ENCODE results near the gene SUCO. TPM values are rescaled to one million over a fixed set of nuclear protein-coding genes. Genes with fewer than 3 reads are reported as not detected.

Gene SUCO
- total and polyA plus RNA-seq, 2 of the 8 experiments (the other 6 are each of a cell fraction or from before 2014, with no cell fraction given), result 8.3 to 35.8 TPM

- Histone ChIP-seq H3K27me3 (replicated peaks in 1 of 4; ENCODE audit: control insufficient read depth in 3 of 4, extremely low read depth in 1 of 4, insufficient read depth in 3 of 4, low read length in 3 of 4) (no peaks in the 10 kb centered on the region), H3K4me2 (ENCODE audit: insufficient read depth in 1 of 2, low read depth in 2 of 2, low read length in 2 of 2) (no peak overlapping the region), H3K23ac (ENCODE audit: insufficient read length) (no peak overlapping the region), H3K36me3 (ENCODE audit: control insufficient read depth in 2 of 4, insufficient read depth in 4 of 4, low read length in 3 of 4) (no peaks in the 10 kb centered on the region), H2BK15ac (ENCODE audit: low read length) (no peak overlapping the region), H4K20me1 (replicated peaks in 1 of 2; ENCODE audit: control insufficient read depth in 1 of 2, insufficient read depth in 2 of 2, low read length in 2 of 2) (no peaks in the 10 kb centered on the region), H2BK120ac (replicated peaks; ENCODE audit: low read depth, low read length) (no peak overlapping the region), H3K27ac (ENCODE audit: low read depth, low read length) (no peak overlapping the region), H3K4me1 (replicated peaks in 1 of 4; ENCODE audit: control insufficient read depth in 3 of 4, insufficient read depth in 4 of 4, low read length in 3 of 4) (no peaks in the 10 kb centered on the region; a peak in 2 of 7 replicates), H2BK20ac (ENCODE audit: low read length) (no peak overlapping the region), H4K8ac (ENCODE audit: extremely low read depth, insufficient read depth, low read length) (no peak overlapping the region), H2AK5ac (ENCODE audit: low read depth, low read length) (no peak overlapping the region), H3K56ac (replicated peaks; ENCODE audit: insufficient read length, low read depth, low read length) (no peak overlapping the region), H4K91ac (replicated peaks; ENCODE audit: insufficient read length, low read length) (no peak overlapping the region), H3K14ac (ENCODE audit: insufficient read length) (no peak overlapping the region), H2BK12ac (ENCODE audit: low read depth, low read length) (no peak overlapping the region), H4K5ac (ENCODE audit: insufficient read length, low read depth, low read length) (no peak overlapping the region), H2BK5ac (ENCODE audit: low read depth, low read length) (no peak overlapping the region), H3K23me2 (ENCODE audit: low read depth, low read length) (no peaks in the 10 kb centered on the region), H3K79me1 (ENCODE audit: low read depth, low read length) (no peaks in the 10 kb centered on the region), H3K4me3 (ENCODE audit: extremely low read depth in 1 of 4, insufficient read depth in 2 of 4, low read depth in 3 of 4, low read length in 4 of 4) (no peak overlapping the region), H3K9ac (replicated peaks in 1 of 4; ENCODE audit: extremely low read depth in 1 of 4, low read depth in 3 of 4, low read length in 3 of 4) (no peak overlapping the region; a peak in 1 of 7 replicates), H2AFZ (ENCODE audit: low read length) (no peak overlapping the region), H3K9me3 (ENCODE audit: insufficient read depth in 2 of 2, low read depth in 1 of 2, low read length in 1 of 2) (no peaks in the 10 kb centered on the region), H3K79me2 (ENCODE audit: control insufficient read depth in 1 of 2, insufficient read depth in 2 of 2, low read length in 2 of 2) (no peaks in the 10 kb centered on the region), H3K18ac (ENCODE audit: extremely low read depth, low read length) (no peak overlapping the region), H3K4ac (replicated peaks; ENCODE audit: insufficient read length, low read depth, low read length) (no peak overlapping the region)
- DNase-seq (ENCODE audit: low read depth in 1 of 2, low spot score in 2 of 2), result no peak
- ChIA-PET CTCF (ENCODE audit: partially characterized antibody) (interaction anchor here (0.6 to 1.6 kb wide), 4 partner anchors 9 to 251 kb away, joined by 3 to 8 read pairs (median 6); no protein-coding TSS in a partner anchor), POLR2A (ENCODE audit: partially characterized antibody) (interaction anchor here (1.8 kb wide), 1 partner anchor 42 kb away, joined by 5 read pairs; no protein-coding TSS in a partner anchor)
- no peak for TF ChIP-seq RAD21 (IDR thresholded peaks at IDR 0.05 in 1 of 2, conservative IDR thresholded peaks at IDR 0.05 in 1 of 2; ENCODE audit: low read depth in 2 of 2, low read length in 2 of 2)
- no peak for TF ChIP-seq KDM4A (IDR thresholded peaks at IDR 0.05; ENCODE audit: low read depth, low read length, severe bottlenecking)
- no peak for TF ChIP-seq E2F6 (IDR thresholded peaks at IDR 0.05)
- 93% methylated on average over 1 of the region's 1 CpG; no CpG with 5 or more reads in 1 of the 2 experiments for WGBS, 2 experiments (ENCODE audit: extremely low coverage in 1 of 2, insufficient coverage in 1 of 2, insufficient read length in 1 of 2, insufficient replicate concordance in 2 of 2, low coverage in 1 of 2, low lambda C conversion rate in 2 of 2, missing lambda C conversion rate in 1 of 2)
- no peak for FAIRE-seq
Observed at GRCh38 chr1:172496678-172497077, 36.3 kb upstream of the SUCO start.
